Measurements from ENCODE around the gene SDC4. TPM values are rescaled to one million over a fixed set of nuclear protein-coding genes. Genes with fewer than 3 reads are reported as not detected.

The SDC4 gene
- total RNA-seq, 1 experiment from 2014 or later: 100 TPM

- TF ChIP-seq CTCF (IDR thresholded peaks at IDR 0.05 in 2 of 3, conservative IDR thresholded peaks at IDR 0.05 in 1 of 3; ENCODE audit: borderline replicate concordance in 1 of 3, insufficient read depth in 1 of 3, low read depth in 2 of 3, low read length in 2 of 3) (no peak), RAD21 (IDR thresholded peaks at IDR 0.05; ENCODE audit: low read depth) (no peak), YY1 (IDR thresholded peaks at IDR 0.05; ENCODE audit: extremely low read depth, insufficient replicate concordance, low read depth, low read length) (no peak), CBX3 (IDR thresholded peaks at IDR 0.05; ENCODE audit: low read depth) (no peak), SP1 (IDR thresholded peaks at IDR 0.05; ENCODE audit: low read depth) (no peak), EZH2phosphoT487 (IDR thresholded peaks at IDR 0.05; ENCODE audit: borderline replicate concordance) (no peak), EZH2 (IDR thresholded peaks at IDR 0.05) (no peak), FOSL1 (IDR thresholded peaks at IDR 0.05; ENCODE audit: low read depth) (no peak), SRF (IDR thresholded peaks at IDR 0.05; ENCODE audit: low read depth) (no peak), EGR1 (IDR thresholded peaks at IDR 0.05; ENCODE audit: low read depth) (no peak), MAX (IDR thresholded peaks at IDR 0.05) (no peak), ZBTB33 (IDR thresholded peaks at IDR 0.05; ENCODE audit: extremely low read depth, insufficient replicate concordance, low read length) (no peak), SIN3A (IDR thresholded peaks at IDR 0.05; ENCODE audit: low read depth) (no peak), CEBPB (IDR thresholded peaks at IDR 0.05; ENCODE audit: low read depth) (no peak), POLR2A (IDR thresholded peaks at IDR 0.05; ENCODE audit: borderline replicate concordance, extremely low read depth, insufficient read depth, insufficient read length) (no peak), TCF7L2 (IDR thresholded peaks at IDR 0.05; ENCODE audit: borderline replicate concordance, extremely low read depth, insufficient read depth, insufficient read length) (no peak)
- Histone ChIP-seq H2AFZ (ENCODE audit: low read depth, low read length, poor library complexity, severe bottlenecking) (no peak overlapping the region), H3K79me2 (ENCODE audit: insufficient read depth, low read length) (peaks cover 25% of the 10 kb centered on the region), H3K4me1 (ENCODE audit: control insufficient read depth in 1 of 2, insufficient read depth in 2 of 2, low read length in 2 of 2) (peaks cover 15 to 25% of the 10 kb centered on the region in 2 experiments), H3K4me2 (ENCODE audit: low read length) (no peak overlapping the region), H3K4me3 (replicated peaks in 1 of 2; ENCODE audit: low read depth in 1 of 2, low read length in 2 of 2) (no peak overlapping the region), H4K20me1 (ENCODE audit: insufficient read depth) (no peaks in the 10 kb centered on the region), H3K36me3 (ENCODE audit: control insufficient read depth in 1 of 2, insufficient read depth in 2 of 2, low read length in 2 of 2) (peaks cover 12 to 25% of the 10 kb centered on the region in 2 experiments; a peak in 3 of 4 replicates), H3K9me2 (ENCODE audit: insufficient read depth) (no peaks in the 10 kb centered on the region), H3K27me3 (ENCODE audit: insufficient read depth, low read length) (no peaks in the 10 kb centered on the region), H3K27ac (ENCODE audit: low read depth, low read length) (no peak overlapping the region), H3K9ac (ENCODE audit: low read length) (no peak overlapping the region), H3K9me3 (ENCODE audit: control insufficient read depth in 1 of 2, insufficient read depth in 1 of 2, low read depth in 1 of 2, low read length in 2 of 2) (no peaks in the 10 kb centered on the region)
- no TSS peak for BruUV-seq (replicated peaks)
- intact Hi-C loops (cut with micrococcal nuclease): no loop called here
- CTCF ChIA-PET: interaction anchor here (1.1 kb wide), 1 partner anchor 8 kb away, joined by 6 read pairs; no protein-coding TSS in a partner anchor
- RAD21 ChIA-PET (ENCODE audit: low non-redundant PET in 1 of 2, low total read pairs in 2 of 2, uncharacterized antibody in 2 of 2, unreplicated experiment in 2 of 2): no interaction called here
- POLR2A ChIA-PET: interaction anchor here (3.3 kb wide), 1 partner anchor 8 kb away, joined by 9 read pairs; no protein-coding TSS in a partner anchor
- ATAC-seq (no peak), DNase-seq (ENCODE audit: low read depth, low spot score) (no peak)
These were observed 17.3 kb upstream of the SDC4 start for GRCh38 chr20:45365444-45365970.

All from HCT116 (cell line).